Urinary bladder (tissue), 4 donors: ENCODE measurements around the gene MYO1B. TPM values are rescaled to one million over a fixed set of nuclear protein-coding genes. Genes with fewer than 3 reads are reported as not detected.

Experiments
- DNase-seq: peaks from one replicate; pipeline ENCODE4 v3.0.0-alpha.2; 2015; ENCODE audit errors: extremely low spot score
- H3K27ac ChIP-seq: one replicate; pipeline ENCODE4 v1.5.1; 2013; ENCODE audit warnings: low read depth, mild to moderate bottlenecking, moderate library complexity
- H3K36me3 ChIP-seq: one replicate; pipeline ENCODE4 v1.6.1; 2013; ENCODE audit warnings: mild to moderate bottlenecking, moderate library complexity; ENCODE audit not compliant: insufficient read depth
- H3K4me1 ChIP-seq: one replicate; pipeline ENCODE4 v1.6.1; 2013; ENCODE audit warnings: mild to moderate bottlenecking, moderate library complexity; ENCODE audit not compliant: insufficient read depth
- H3K4me3 ChIP-seq: one replicate; pipeline ENCODE4 v1.5.1; 2013; ENCODE audit warnings: low read depth, low read length
- WGBS: extraction: QIAGEN DNeasy Blood & Tissue Kit; methylation state at CpG from one replicate; pipeline ENCODE4 v1.1.7; 2013; 5-methylcytosine and 5-hydroxymethylcytosine counted together
- polyA plus RNA-seq: library from polyadenylated mRNA; stranded (reverse); fragments of 200-250 nt; gene quantifications from one replicate; pipeline ENCODE4 v1.2.3, GENCODE V29; 2013
- total RNA-seq: library from RNA; depleted of rRNA; stranded (reverse); fragments of >200 nt; gene quantifications from one replicate; pipeline ENCODE4 v1.2.3, GENCODE V29; 2014
- donor health status: healthy with polysubstance abuse.
- donor health status: healthy.

The MYO1B gene
- total and polyA plus RNA-seq, 2 donors = 8.7 to 138 TPM

GRCh38 chr2:191417746-191418145 is 172.5 kb downstream of the MYO1B start:
- Histone ChIP-seq H3K27ac (no peak overlapping the region), H3K36me3 (peaks cover 1% of the 10 kb centered on the region), H3K4me1 (no peaks in the 10 kb centered on the region), H3K4me3 (no peak overlapping the region)
- no peak for DNase-seq
- 93% methylated on average over 7 of the region's 7 CpGs for WGBS

DNA sequence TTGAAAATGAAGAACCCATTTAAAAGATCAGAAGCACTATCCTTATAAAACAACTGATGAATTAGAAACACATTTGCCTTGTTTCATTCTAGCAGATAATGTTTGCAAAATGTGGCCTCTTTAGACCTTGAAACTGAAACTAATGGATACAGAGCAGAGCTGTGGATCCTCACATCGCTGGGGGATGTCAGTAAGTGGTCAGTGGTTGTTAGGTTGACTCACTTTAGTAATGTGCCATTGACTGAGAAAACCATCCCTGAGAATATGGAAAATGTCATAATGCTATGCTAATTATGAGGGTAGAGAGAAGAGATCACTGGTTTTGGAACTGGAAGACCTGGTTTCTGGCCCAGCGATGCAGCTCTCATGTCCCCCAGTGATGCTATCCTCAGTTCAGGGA is 176.7 kb downstream of the MYO1B start:
- Histone ChIP-seq H3K4me1 (no peaks in the 10 kb centered on the region), H3K4me3 (no peak overlapping the region), H3K27ac (no peak overlapping the region), H3K36me3 (peaks cover 1% of the 10 kb centered on the region)
- WGBS = 96% methylated on average over 2 of the region's 2 CpGs
- no peak for DNase-seq

DNA sequence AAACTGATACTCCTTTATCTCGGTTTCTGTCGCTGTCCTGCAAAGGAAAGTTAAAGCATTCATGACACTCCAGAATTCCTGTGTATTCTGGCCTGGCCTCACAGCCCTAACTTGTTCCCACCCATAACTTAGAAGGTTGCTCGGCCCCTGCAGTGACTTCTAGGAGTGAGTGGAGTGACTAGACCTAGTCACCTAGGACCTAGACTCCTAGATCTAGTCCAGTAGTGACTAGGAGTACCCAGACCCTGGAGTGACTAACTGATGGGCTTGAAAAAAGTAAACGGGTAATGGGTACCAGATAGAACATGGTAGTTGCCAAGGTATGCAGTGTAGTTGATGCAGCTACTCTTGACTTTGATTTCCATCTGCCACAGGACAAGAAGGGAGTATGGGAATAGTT is 181.8 kb downstream of the MYO1B start:
- H3K27ac ChIP-seq = no peak overlapping the region
- 92% methylated on average over 4 of the region's 4 CpGs for WGBS
- no peaks in the 10 kb centered on the region for H3K36me3 ChIP-seq
- H3K4me3 ChIP-seq = no peak overlapping the region
- no peaks in the 10 kb centered on the region for H3K4me1 ChIP-seq
- no peak for DNase-seq

- DNase-seq = no peak
- Histone ChIP-seq H3K36me3 (no peaks in the 10 kb centered on the region), H3K27ac (no peak overlapping the region), H3K4me1 (no peaks in the 10 kb centered on the region), H3K4me3 (no peak overlapping the region)
- WGBS = 79% methylated on average over 3 of the region's 3 CpGs
These were observed 182.9 kb downstream of the MYO1B start for GRCh38 chr2:191428141-191428540.

- no peak overlapping the region for H3K4me3 ChIP-seq
- H3K4me1 ChIP-seq = no peaks in the 10 kb centered on the region
- WGBS = 87% methylated on average over 1 of the region's 1 CpG
- no peak overlapping the region for H3K27ac ChIP-seq
- no peak for DNase-seq
- H3K36me3 ChIP-seq = no peaks in the 10 kb centered on the region
These were observed 185.3 kb downstream of the MYO1B start for GRCh38 chr2:191430476-191430875.

GRCh38 chr2:191432121-191432520 is 186.9 kb downstream of the MYO1B start:
- 91% methylated on average over 4 of the region's 4 CpGs for WGBS

DNA sequence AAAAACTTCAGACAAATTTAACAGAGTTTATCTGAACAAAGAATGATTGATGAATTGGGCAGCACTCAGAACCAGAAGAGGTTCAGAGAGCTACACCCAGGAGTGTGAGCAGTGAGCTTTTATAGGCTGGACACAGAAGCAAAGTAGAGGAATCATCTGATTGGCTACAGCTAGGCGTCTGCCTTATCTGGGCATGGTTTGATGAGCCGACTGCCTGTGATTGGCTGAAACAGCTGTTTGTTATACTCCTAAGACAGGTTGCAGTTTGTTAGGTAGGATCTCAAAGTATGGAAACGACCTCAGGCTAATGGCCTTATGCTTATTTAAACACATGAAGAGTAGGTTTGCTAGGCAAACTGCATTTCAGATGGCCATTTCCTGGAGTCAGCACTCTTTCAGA is 188.9 kb downstream of the MYO1B start:
- Histone ChIP-seq H3K4me1 (no peaks in the 10 kb centered on the region), H3K27ac (no peak overlapping the region), H3K36me3 (no peaks in the 10 kb centered on the region), H3K4me3 (no peak overlapping the region)
- DNase-seq = no peak
- 93% methylated on average over 3 of the region's 3 CpGs for WGBS

More at GRCh38 chr2:191432121-191432520, 186.9 kb downstream of the MYO1B start:
- Histone ChIP-seq H3K36me3 (no peaks in the 10 kb centered on the region), H3K4me3 (no peak overlapping the region), H3K4me1 (no peaks in the 10 kb centered on the region), H3K27ac (no peak overlapping the region)
- DNase-seq = no peak

DNA sequence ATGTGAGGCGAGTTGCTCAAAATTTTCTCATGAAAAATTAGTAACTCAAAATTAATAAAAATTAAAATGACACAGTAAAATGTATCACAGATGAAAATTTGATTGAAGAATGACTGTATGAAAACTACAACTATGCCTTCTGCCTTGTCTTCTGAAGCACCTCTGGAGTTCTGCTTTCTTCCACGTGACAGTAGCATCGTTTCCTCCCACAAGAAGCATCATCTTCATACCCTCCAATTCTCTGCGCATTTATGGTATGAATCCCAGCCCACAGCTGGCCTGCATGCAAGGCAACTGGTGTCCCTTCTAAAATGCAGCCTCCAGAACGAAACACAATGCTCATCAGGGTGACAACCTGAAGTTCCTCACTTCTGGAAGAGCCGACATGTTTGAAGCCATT is 189.9 kb downstream of the MYO1B start:
- Histone ChIP-seq H3K27ac (no peak overlapping the region), H3K4me3 (no peak overlapping the region), H3K36me3 (no peaks in the 10 kb centered on the region), H3K4me1 (no peaks in the 10 kb centered on the region)
- WGBS = 90% methylated on average over 6 of the region's 6 CpGs
- no peak for DNase-seq

DNA sequence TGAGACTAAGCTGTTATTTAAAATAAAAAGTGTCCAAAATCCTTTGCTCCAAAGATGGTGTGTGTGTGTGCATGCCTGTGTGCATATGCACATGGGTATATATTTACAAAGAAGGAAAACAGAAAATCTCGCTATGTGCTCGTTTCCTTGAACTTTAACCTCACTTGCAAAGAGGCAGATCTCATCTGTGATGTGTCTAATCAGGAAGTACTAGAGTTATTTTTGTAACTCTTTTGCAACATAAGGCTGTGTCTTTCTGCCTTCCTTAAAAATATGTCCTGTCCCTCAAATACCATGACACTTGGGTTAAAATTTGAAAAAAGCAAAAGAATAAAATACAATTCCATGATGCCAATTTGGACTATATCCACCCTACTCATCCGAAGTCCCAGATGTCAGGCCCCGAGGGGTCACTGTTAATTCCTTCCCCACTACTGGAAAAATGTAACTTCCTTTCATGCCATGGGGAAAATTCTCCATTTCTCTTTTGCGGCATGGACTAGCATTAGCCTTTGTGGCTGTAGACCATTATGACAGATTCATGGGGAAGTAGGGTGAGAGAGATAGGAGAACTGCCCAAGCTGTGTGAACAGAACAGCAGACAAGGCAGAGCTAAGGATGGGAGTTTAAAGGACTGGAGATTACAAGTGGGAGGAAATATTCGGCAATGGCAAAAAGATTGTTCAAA is 191.3 kb downstream of the MYO1B start:
- DNase-seq = no peak
- Histone ChIP-seq H3K36me3 (no peaks in the 10 kb centered on the region), H3K27ac (no peak overlapping the region), H3K4me3 (no peak overlapping the region), H3K4me1 (no peaks in the 10 kb centered on the region)
- 63% methylated on average over 6 of the region's 6 CpGs for WGBS

DNA sequence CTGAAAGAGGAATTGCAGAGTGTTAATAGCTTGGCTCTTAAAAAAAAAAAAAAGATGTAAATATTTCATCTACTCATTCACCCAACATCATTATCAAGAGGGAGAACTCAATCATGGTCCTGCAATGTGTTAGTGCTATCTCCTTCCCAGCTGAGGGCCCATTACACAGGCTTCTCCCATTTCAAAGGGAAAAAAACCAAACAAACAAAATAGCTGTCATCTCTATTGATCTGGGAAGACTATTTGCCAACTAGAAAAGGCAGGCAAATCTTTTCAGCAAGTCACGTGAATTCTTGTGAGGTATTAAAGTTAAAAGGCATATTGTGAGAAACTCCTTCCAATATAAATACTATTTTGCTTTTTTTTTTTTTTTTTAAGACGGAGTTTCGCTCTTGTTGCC is 194.3 kb downstream of the MYO1B start:
- Histone ChIP-seq H3K27ac (no peak overlapping the region), H3K36me3 (no peaks in the 10 kb centered on the region), H3K4me3 (no peak overlapping the region), H3K4me1 (no peaks in the 10 kb centered on the region)
- DNase-seq = no peak
- 91% methylated on average over 3 of the region's 3 CpGs for WGBS

GRCh38 chr2:191441496-191442214 is 196.5 kb downstream of the MYO1B start:
- no peaks in the 10 kb centered on the region for H3K4me1 ChIP-seq
- WGBS = 35% methylated on average over 14 of the region's 14 CpGs
- no peak overlapping the region for H3K4me3 ChIP-seq
- no peaks in the 10 kb centered on the region for H3K36me3 ChIP-seq
- H3K27ac ChIP-seq = no peak overlapping the region
- DNase-seq = no peak

DNA sequence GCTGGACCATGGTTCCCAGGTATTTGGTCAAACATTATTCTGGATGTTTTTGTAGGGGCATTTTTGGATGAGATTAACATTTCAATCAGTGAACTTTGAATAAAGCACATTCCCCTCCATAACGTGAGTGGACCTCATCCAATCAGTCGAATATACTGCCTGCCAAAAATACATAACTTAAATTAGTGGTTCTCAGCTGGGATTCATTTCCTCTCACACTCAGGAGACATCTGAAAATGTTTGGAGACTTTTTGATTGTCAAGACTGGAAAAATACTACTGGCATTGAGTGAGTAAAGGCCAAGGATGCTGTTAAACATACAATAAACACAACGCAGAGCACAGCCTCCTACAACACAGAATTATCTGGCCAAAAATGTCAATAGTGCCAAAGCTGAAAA is 198.2 kb downstream of the MYO1B start:
- Histone ChIP-seq H3K4me3 (no peak overlapping the region), H3K27ac (no peak overlapping the region), H3K4me1 (no peaks in the 10 kb centered on the region), H3K36me3 (no peaks in the 10 kb centered on the region)
- no peak for DNase-seq
- 56% methylated on average over 3 of the region's 3 CpGs for WGBS

- H3K4me1 ChIP-seq = no peaks in the 10 kb centered on the region
- H3K4me3 ChIP-seq = no peak overlapping the region
- H3K36me3 ChIP-seq = no peaks in the 10 kb centered on the region
- WGBS = 47% methylated on average over 2 of the region's 2 CpGs
- DNase-seq = no peak
- no peak overlapping the region for H3K27ac ChIP-seq
These were observed 201.7 kb downstream of the MYO1B start for GRCh38 chr2:191446910-191447309.

DNA sequence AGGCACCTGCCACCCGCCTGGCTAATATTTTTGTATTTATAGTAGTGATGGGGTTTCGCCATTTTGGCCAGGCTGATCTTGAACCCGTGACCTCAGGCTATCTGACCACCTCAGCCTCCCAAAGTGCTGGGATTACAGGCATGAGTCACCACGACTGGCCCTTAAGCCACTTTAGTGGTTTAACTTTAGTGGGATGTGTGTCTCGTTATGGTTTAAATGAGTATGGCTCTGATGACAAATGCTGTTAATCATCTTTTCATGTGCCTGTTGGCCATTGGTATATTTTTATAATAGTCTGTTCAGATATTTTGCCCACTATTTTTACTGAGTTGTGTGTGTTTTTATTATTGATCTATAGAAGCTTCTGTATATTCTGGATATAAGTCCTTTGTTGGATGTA is 205.9 kb downstream of the MYO1B start:
- DNase-seq = no peak
- Histone ChIP-seq H3K4me1 (no peaks in the 10 kb centered on the region), H3K36me3 (no peaks in the 10 kb centered on the region), H3K4me3 (no peak overlapping the region), H3K27ac (no peak overlapping the region)
- WGBS = 90% methylated on average over 5 of the region's 5 CpGs
